ENCODE measurements around the gene RAP1GAP2.

GRCh38 chr17:2897605-2898004 is 101.4 kb downstream of the RAP1GAP2 start:
- no peak for TF ChIP-seq CTCF (IDR thresholded peaks at IDR 0.05; ENCODE audit: low read length)
- TF ChIP-seq EZH2 (optimal IDR thresholded peaks at IDR 0.05; ENCODE audit: low read depth, low read length) = no peak

Data from MM.1S (cell line).